GM21367 (cell line): ENCODE results near the gene TALDO1.

ENCODE experiments used
- ATAC-seq: cut with Tn5 transposase; IDR thresholded peaks from one replicate; pipeline ENCODE4 v1.9.1; 2021; ENCODE audit not compliant: unreplicated experiment

The TALDO1 gene

GRCh38 chr11:714436-714835 is 32.8 kb upstream of the TALDO1 start:
- ATAC-seq = no peak

GRCh38 chr11:719214-720016 is 27.8 kb upstream of the TALDO1 start:
- no peak for ATAC-seq

GRCh38 chr11:720017-720641 is 27.1 kb upstream of the TALDO1 start:
- no peak for ATAC-seq

- ATAC-seq = no peak
Observed at GRCh38 chr11:720642-721246, 26.5 kb upstream of the TALDO1 start.

GRCh38 chr11:721247-721740 is 26.0 kb upstream of the TALDO1 start:
- ATAC-seq = no peak

GRCh38 chr11:721741-722345 is 25.4 kb upstream of the TALDO1 start:
- ATAC-seq = no peak

GRCh38 chr11:722346-722811 is 24.9 kb upstream of the TALDO1 start:
- no peak for ATAC-seq

GRCh38 chr11:723120-723883 is 24.0 kb upstream of the TALDO1 start:
- no peak for ATAC-seq

- ATAC-seq = no peak
Observed at GRCh38 chr11:724049-724777, 23.1 kb upstream of the TALDO1 start.

- no peak for ATAC-seq
Observed at GRCh38 chr11:724778-725386, 22.4 kb upstream of the TALDO1 start.

- no peak for ATAC-seq
Observed at GRCh38 chr11:725624-726202, 21.6 kb upstream of the TALDO1 start.

GRCh38 chr11:726278-727220 is 20.7 kb upstream of the TALDO1 start:
- ATAC-seq = no peak

- no peak for ATAC-seq
Observed at GRCh38 chr11:727281-727701, 20.0 kb upstream of the TALDO1 start.

GRCh38 chr11:727859-728748 is 19.2 kb upstream of the TALDO1 start:
- ATAC-seq = no peak

GRCh38 chr11:728901-729491 is 18.3 kb upstream of the TALDO1 start:
- ATAC-seq = no peak

- no peak for ATAC-seq
Observed at GRCh38 chr11:729492-730074, 17.7 kb upstream of the TALDO1 start.
